Mucosa of descending colon (tissue), 3 donors: ENCODE measurements around the gene CYP2E1. TPM values are rescaled to one million over a fixed set of nuclear protein-coding genes. Genes with fewer than 3 reads are reported as not detected.
"Not testable (repeated sequence)": the region's sequence is repeated elsewhere in the genome, so short reads cannot be mapped to it uniquely, and the experiment has no call there.

Source experiments
- ATAC-seq: fragments of 200-7000 bp; cut with Tn5 transposase; one replicate; pipeline ENCODE4 v1.9.1; 2020; ENCODE audit warnings: mild to moderate bottlenecking, moderate library complexity
- DNase-seq, 3 donors: peaks; one replicate each; pipeline ENCODE4 v3.0.0-alpha.2; 2020
- H3K36me3 ChIP-seq: fragments of 200-600 bp; one replicate; pipeline ENCODE4 v1.8.0; 2021; ENCODE audit warnings: low read depth, mild to moderate bottlenecking
- H3K4me1 ChIP-seq: fragments of 200-600 bp; one replicate; pipeline ENCODE4 v1.8.0; 2021; ENCODE audit warnings: low read depth, mild to moderate bottlenecking
- H3K4me3 ChIP-seq: fragments of 200-600 bp; one replicate; pipeline ENCODE4 v1.8.0; 2021; ENCODE audit warnings: mild to moderate bottlenecking
- H3K9me3 ChIP-seq: fragments of 200-600 bp; one replicate; pipeline ENCODE4 v1.8.0; 2021; ENCODE audit warnings: mild to moderate bottlenecking
- CTCF ChIP-seq: fragments of 200-600 bp; IDR thresholded peaks from one replicate; pipeline ENCODE4 v1.8.0; 2022; ENCODE audit warnings: antibody characterized with exemption, mild to moderate bottlenecking
- intact Hi-C, 2 donors: fragments of 100-400 bp; cut with DNase I in 1 of 2; cut with micrococcal nuclease in 1 of 2; formaldehyde crosslinking; loops; one replicate each; pipeline versions ENCODE4 v1.11.0 to v1.11.1; 2022; cut with DNase I, micrococcal nuclease
- total RNA-seq, 3 donors: library from RNA; stranded (reverse); fragmentation: NEBNext Ultra II Directional in 2 of 3; extraction: Animal tissue kit (Norgen Biotek cat#: 25700) in 2 of 3; gene quantifications; one replicate each; pipeline versions ENCODE4 v1.2.1 to v1.2.4, GENCODE V29; 2021 to 2023
- donor health status: DM: no; HTN: no; CAD: no; lungs with moderate emphysema.
- donor health status: DM: no; HTN: no; CAD: no.
- donor health status: DM: no; HTN: yes; CAD: no.

CYP2E1 gene
- total RNA-seq, 3 donors from 2014 or later, result 0.70 to 2.5 (median 0.90) TPM

DNA sequence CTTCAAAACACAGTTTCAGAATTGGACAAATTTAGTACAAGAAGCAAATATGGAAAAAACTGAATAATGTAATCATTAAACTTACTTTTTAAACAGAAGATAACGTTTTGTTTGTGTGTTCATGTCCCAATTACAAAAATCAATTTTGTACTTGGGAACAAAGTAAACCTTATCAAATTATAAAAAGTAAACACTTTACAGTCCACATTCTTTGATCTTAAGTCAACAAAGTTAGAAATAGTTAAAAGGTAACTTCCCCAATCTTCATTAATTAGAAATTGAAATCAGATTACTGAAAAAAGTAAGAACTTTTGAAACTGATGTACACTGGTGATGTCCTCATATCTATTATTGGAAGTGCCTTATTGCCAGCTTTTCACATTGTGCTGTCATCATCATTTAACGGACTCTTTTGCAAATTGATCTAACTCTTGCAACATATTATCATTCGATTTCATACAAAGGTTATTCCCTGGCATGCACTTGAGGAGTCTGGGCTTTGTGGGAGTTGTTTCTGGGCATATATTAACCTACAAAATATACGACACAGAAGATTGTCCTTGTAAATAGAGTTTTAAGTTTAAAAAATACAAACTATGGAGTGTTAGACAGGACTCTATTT, 15.1 kb upstream of the CYP2E1 start:
- DNase-seq (no peak), ATAC-seq (no peak)
- TF ChIP-seq CTCF, result no peak
- Histone ChIP-seq H3K9me3 (no peaks in the 10 kb centered on the region), H3K4me1 (no peaks in the 10 kb centered on the region), H3K36me3 (no peaks in the 10 kb centered on the region), H3K4me3 (no peak overlapping the region)
- intact Hi-C loops, result no loop called here

DNA sequence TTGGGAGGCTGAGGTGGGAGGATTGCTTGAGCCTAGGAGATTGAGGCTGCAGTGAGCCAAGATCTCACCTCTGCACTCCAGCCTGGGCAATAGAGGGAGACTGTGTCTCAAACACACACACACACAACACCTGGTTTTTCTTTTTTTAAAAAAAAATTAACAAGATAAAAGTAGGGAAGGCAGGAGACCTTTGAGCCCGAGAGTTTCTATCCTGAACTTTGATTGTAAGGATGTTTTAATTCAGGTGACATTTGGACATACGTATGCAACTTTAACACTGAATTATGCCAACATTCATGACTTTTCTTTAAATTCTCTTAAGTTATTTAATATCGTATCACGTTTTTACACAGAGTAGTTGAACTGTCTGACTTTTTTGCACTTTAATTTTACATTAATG, 11.7 kb upstream of the CYP2E1 start:
- no peak for TF ChIP-seq CTCF
- no peaks in the 10 kb centered on the region for H3K4me1 ChIP-seq
- no peak for DNase-seq
- H3K9me3 ChIP-seq, result no peaks in the 10 kb centered on the region
- no peak for ATAC-seq
- H3K4me3 ChIP-seq, result no peak overlapping the region
- no peaks in the 10 kb centered on the region for H3K36me3 ChIP-seq
- intact Hi-C loops, result no loop called here

- DNase-seq (no peak), ATAC-seq (no peak)
- Histone ChIP-seq H3K4me3 (no peak overlapping the region), H3K4me1 (no peaks in the 10 kb centered on the region), H3K36me3 (no peaks in the 10 kb centered on the region), H3K9me3 (no peaks in the 10 kb centered on the region)
- TF ChIP-seq CTCF, result no peak
- intact Hi-C loops, result no loop called here
Observed at GRCh38 chr10:133516057-133516456, 11.1 kb upstream of the CYP2E1 start.

GRCh38 chr10:133518517-133518916, 8.6 kb upstream of the CYP2E1 start:
- ATAC-seq, H3K9me3 ChIP-seq, H3K4me3 ChIP-seq, DNase-seq, H3K36me3 ChIP-seq, H3K4me1 ChIP-seq, intact Hi-C loops: not testable (repeated sequence)

DNA sequence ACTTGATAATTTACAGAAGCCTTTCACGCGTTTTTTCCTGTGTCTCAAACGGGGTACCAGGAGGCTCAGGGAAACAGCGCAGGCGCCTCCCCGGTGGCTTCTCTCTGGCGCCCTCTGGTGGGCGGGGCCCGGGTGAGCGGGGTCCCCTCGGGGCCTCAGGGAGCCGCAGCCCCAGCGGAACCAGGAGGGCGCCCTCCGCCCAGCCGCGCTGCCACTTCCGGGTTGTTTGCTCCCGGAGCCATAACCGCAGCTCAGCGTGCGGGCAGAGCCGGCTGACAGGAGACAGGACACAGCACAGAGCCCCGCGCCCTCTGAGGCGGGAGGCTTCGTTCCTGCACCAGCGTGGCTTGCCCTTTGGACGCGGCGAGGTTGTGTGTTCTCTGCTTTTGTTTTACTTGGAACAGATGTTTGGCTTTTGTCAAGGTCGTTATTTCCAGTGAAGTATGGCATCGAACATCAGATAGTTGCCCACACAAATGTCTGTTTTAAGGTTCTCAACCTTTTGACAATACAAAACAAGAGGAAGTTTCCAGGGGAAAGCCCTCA, 6.9 kb upstream of the CYP2E1 start:
- Histone ChIP-seq H3K4me1 (no peaks in the 10 kb centered on the region), H3K4me3 (no peak overlapping the region), H3K9me3 (peaks cover 12% of the 10 kb centered on the region), H3K36me3 (no peaks in the 10 kb centered on the region)
- peak; percentile 92 for TF ChIP-seq CTCF
- intact Hi-C loops, result no loop called here
- DNase-seq (peak; percentile 88 to 93 (median 92)), ATAC-seq (peak; percentile 100)

DNA sequence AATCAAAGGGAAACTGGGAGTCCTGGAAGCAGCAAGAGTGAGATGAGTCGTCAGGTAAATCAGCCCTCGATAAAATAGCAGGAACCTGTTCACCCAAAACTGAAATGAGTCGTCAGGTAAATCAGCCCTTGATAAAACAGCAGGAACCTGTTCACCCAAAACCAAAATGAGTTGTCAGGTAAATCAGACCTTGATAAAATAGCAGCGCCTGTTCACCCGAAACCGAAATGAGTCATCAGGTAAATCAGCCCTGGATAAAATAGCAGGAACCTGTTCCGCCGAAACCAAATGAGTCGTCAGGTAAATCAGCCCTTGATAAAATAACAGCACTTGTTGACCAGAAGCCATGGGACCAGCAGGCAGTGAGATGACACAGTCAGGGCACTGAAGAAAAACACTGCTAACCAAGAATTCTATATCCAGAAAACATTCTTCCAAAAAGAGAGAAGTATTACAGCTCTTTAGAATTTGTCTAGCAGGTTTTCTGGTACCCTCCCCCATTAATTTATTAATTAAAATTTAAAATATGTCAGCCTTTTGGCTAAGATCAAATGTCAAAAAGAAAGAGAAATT, 3.4 kb upstream of the CYP2E1 start:
- intact Hi-C loops, result no loop called here
- no peaks in the 10 kb centered on the region for H3K36me3 ChIP-seq
- no peak for TF ChIP-seq CTCF
- peaks cover 12% of the 10 kb centered on the region for H3K9me3 ChIP-seq
- H3K4me1 ChIP-seq, result no peaks in the 10 kb centered on the region
- DNase-seq (no peak), ATAC-seq (no peak)
- no peak overlapping the region for H3K4me3 ChIP-seq
